Measurements from ENCODE around the gene NINL.

The NINL gene

GRCh38 chr20:25470045-25470444, 115.3 kb downstream of the NINL start:
- Histone ChIP-seq H3K9ac (ENCODE audit: insufficient read length, low read depth) (no peak overlapping the region), H3K4me1 (ENCODE audit: insufficient read depth, insufficient read length) (no peaks in the 10 kb centered on the region), H3K36me3 (ENCODE audit: insufficient read depth, insufficient read length, low read length) (peaks cover 71% of the 10 kb centered on the region), H3K27me3 (ENCODE audit: insufficient read depth, insufficient read length) (no peaks in the 10 kb centered on the region), H3K9me3 (ENCODE audit: insufficient read depth, low read length) (no peaks in the 10 kb centered on the region), H3K4me3 (ENCODE audit: insufficient read length, low read depth) (no peak overlapping the region)
- no peak for TF ChIP-seq ZNF274 (IDR thresholded peaks at IDR 0.05; ENCODE audit: low read depth, low read length)
- no peak for TF ChIP-seq SUZ12 (IDR thresholded peaks at IDR 0.05; ENCODE audit: extremely low read depth, insufficient read depth, insufficient read length)
- TF ChIP-seq YY1 (IDR thresholded peaks at IDR 0.05; ENCODE audit: insufficient read depth, insufficient read length) = no peak
- peak; percentile 33 for DNase-seq (ENCODE audit: low read depth, low spot score)

GRCh38 chr20:25469558-25469957, 115.8 kb downstream of the NINL start:
- H3K4me3 ChIP-seq (ENCODE audit: insufficient read length, low read depth) = no peak overlapping the region
- no peak for TF ChIP-seq YY1 (IDR thresholded peaks at IDR 0.05; ENCODE audit: insufficient read depth, insufficient read length)
- no peak for TF ChIP-seq SUZ12 (IDR thresholded peaks at IDR 0.05; ENCODE audit: extremely low read depth, insufficient read depth, insufficient read length)
- no peak for TF ChIP-seq ZNF274 (IDR thresholded peaks at IDR 0.05; ENCODE audit: low read depth, low read length)
- no peaks in the 10 kb centered on the region for H3K4me1 ChIP-seq (ENCODE audit: insufficient read depth, insufficient read length)
- H3K27me3 ChIP-seq (ENCODE audit: insufficient read depth, insufficient read length) = no peaks in the 10 kb centered on the region
- peaks cover 75% of the 10 kb centered on the region for H3K36me3 ChIP-seq (ENCODE audit: insufficient read depth, insufficient read length, low read length)
- H3K9me3 ChIP-seq (ENCODE audit: insufficient read depth, low read length) = no peaks in the 10 kb centered on the region
- DNase-seq (ENCODE audit: low read depth, low spot score) = no peak
- no peak overlapping the region for H3K9ac ChIP-seq (ENCODE audit: insufficient read length, low read depth)

GRCh38 chr20:25468126-25469075, 116.9 kb downstream of the NINL start:
- Histone ChIP-seq H3K9me3 (ENCODE audit: insufficient read depth, low read length) (no peaks in the 10 kb centered on the region), H3K4me3 (ENCODE audit: insufficient read length, low read depth) (no peak overlapping the region), H3K27me3 (ENCODE audit: insufficient read depth, insufficient read length) (no peaks in the 10 kb centered on the region), H3K36me3 (ENCODE audit: insufficient read depth, insufficient read length, low read length) (peaks cover 75% of the 10 kb centered on the region), H3K4me1 (ENCODE audit: insufficient read depth, insufficient read length) (no peaks in the 10 kb centered on the region), H3K9ac (ENCODE audit: insufficient read length, low read depth) (no peak overlapping the region)
- TF ChIP-seq SUZ12 (IDR thresholded peaks at IDR 0.05; ENCODE audit: extremely low read depth, insufficient read depth, insufficient read length) (no peak), YY1 (IDR thresholded peaks at IDR 0.05; ENCODE audit: insufficient read depth, insufficient read length) (no peak)
- DNase-seq (ENCODE audit: low read depth, low spot score) = no peak

DNA sequence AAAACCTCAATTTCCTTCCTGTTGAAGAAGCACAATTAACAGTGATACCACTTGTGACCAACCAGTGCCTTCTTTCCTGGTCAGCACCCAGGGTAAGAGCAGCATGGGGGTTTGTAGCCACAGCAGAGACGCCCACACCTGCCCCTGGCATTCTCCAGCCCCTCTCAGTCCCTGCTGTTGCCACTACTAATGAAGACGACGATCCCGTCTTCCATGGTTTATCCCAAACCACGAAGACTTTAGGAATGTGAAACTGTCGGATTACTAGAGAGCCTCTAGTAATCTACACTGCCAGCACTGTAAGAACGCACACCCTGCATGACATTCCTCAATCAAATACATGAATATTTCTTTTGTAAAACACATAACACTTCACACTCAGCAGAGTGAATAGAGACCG, 117.9 kb downstream of the NINL start:
- TF ChIP-seq SUZ12 (IDR thresholded peaks at IDR 0.05; ENCODE audit: extremely low read depth, insufficient read depth, insufficient read length) = no peak
- TF ChIP-seq ZNF274 (IDR thresholded peaks at IDR 0.05; ENCODE audit: low read depth, low read length) = no peak
- no peak for TF ChIP-seq YY1 (IDR thresholded peaks at IDR 0.05; ENCODE audit: insufficient read depth, insufficient read length)
- Histone ChIP-seq H3K27me3 (ENCODE audit: insufficient read depth, insufficient read length) (no peaks in the 10 kb centered on the region), H3K4me3 (ENCODE audit: insufficient read length, low read depth) (no peak overlapping the region), H3K9me3 (ENCODE audit: insufficient read depth, low read length) (no peaks in the 10 kb centered on the region), H3K9ac (ENCODE audit: insufficient read length, low read depth) (no peak overlapping the region), H3K36me3 (ENCODE audit: insufficient read depth, insufficient read length, low read length) (peaks cover 73% of the 10 kb centered on the region), H3K4me1 (ENCODE audit: insufficient read depth, insufficient read length) (no peaks in the 10 kb centered on the region)
- no peak for DNase-seq (ENCODE audit: low read depth, low spot score)

DNA sequence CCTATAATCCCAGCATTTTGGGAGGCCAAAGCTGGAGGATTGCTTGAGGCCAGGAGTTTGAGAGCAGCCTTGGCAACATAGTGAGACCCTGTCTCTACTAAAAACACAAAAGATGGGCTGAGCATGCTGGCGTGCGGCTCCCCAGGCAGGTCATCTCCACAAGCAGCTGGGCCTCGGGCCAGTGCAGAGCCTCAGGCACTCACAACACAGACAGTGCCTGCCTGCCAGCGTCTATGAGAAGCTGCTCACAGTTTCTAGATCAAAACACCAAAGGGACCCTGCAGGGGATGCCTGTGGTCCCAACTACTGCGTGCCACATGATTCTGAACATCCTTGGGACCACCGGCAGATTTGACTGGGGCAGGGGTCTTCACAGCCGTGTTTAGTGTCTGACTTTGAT, 118.5 kb downstream of the NINL start:
- H3K4me3 ChIP-seq (ENCODE audit: insufficient read length, low read depth) = no peak overlapping the region
- H3K36me3 ChIP-seq (ENCODE audit: insufficient read depth, insufficient read length, low read length) = peaks cover 78% of the 10 kb centered on the region
- no peaks in the 10 kb centered on the region for H3K4me1 ChIP-seq (ENCODE audit: insufficient read depth, insufficient read length)
- no peaks in the 10 kb centered on the region for H3K27me3 ChIP-seq (ENCODE audit: insufficient read depth, insufficient read length)
- H3K9me3 ChIP-seq (ENCODE audit: insufficient read depth, low read length) = no peaks in the 10 kb centered on the region
- TF ChIP-seq YY1 (IDR thresholded peaks at IDR 0.05; ENCODE audit: insufficient read depth, insufficient read length) = no peak
- TF ChIP-seq SUZ12 (IDR thresholded peaks at IDR 0.05; ENCODE audit: extremely low read depth, insufficient read depth, insufficient read length) = no peak
- TF ChIP-seq ZNF274 (IDR thresholded peaks at IDR 0.05; ENCODE audit: low read depth, low read length) = no peak
- H3K9ac ChIP-seq (ENCODE audit: insufficient read length, low read depth) = no peak overlapping the region
- DNase-seq (ENCODE audit: low read depth, low spot score) = no peak

GRCh38 chr20:25465243-25466135, 119.8 kb downstream of the NINL start:
- no peaks in the 10 kb centered on the region for H3K4me1 ChIP-seq (ENCODE audit: insufficient read depth, insufficient read length)
- H3K36me3 ChIP-seq (ENCODE audit: insufficient read depth, insufficient read length, low read length) = peaks cover 81% of the 10 kb centered on the region

More at GRCh38 chr20:25465243-25466135, 119.8 kb downstream of the NINL start:
- no peak for DNase-seq (ENCODE audit: low read depth, low spot score)
- no peaks in the 10 kb centered on the region for H3K9me3 ChIP-seq (ENCODE audit: insufficient read depth, low read length)
- no peaks in the 10 kb centered on the region for H3K27me3 ChIP-seq (ENCODE audit: insufficient read depth, insufficient read length)
- no peak overlapping the region for H3K4me3 ChIP-seq (ENCODE audit: insufficient read length, low read depth)
- no peak overlapping the region for H3K9ac ChIP-seq (ENCODE audit: insufficient read length, low read depth)
- TF ChIP-seq YY1 (IDR thresholded peaks at IDR 0.05; ENCODE audit: insufficient read depth, insufficient read length) = no peak
- no peak for TF ChIP-seq SUZ12 (IDR thresholded peaks at IDR 0.05; ENCODE audit: extremely low read depth, insufficient read depth, insufficient read length)
- TF ChIP-seq ZNF274 (IDR thresholded peaks at IDR 0.05; ENCODE audit: low read depth, low read length) = no peak
